KOPT-K1 (cell line): Measurements from ENCODE around the gene GPRC5B.

Source experiments
- H3K27ac ChIP-seq: fragments of 200-600 bp; sonication (generic); 2 replicates; pipeline ENCODE4 v1.5.1; 2016; ENCODE audit warnings: antibody characterized with exemption, mild to moderate bottlenecking, low read depth, low read length; ENCODE audit not compliant: poor library complexity, severe bottlenecking
- H3K36me3 ChIP-seq: fragments of 200-600 bp; sonication (generic); 2 replicates; pipeline ENCODE4 v1.5.1; 2017; ENCODE audit warnings: antibody characterized with exemption, mild to moderate bottlenecking, low read length, moderate library complexity; ENCODE audit not compliant: insufficient read depth
- H3K9me3 ChIP-seq: fragments of 200-600 bp; sonication (generic); 2 replicates; pipeline ENCODE4 v1.5.1; 2017; ENCODE audit warnings: antibody characterized with exemption, low read length, mild to moderate bottlenecking; ENCODE audit not compliant: insufficient read depth, poor library complexity, severe bottlenecking

The GPRC5B gene

DNA sequence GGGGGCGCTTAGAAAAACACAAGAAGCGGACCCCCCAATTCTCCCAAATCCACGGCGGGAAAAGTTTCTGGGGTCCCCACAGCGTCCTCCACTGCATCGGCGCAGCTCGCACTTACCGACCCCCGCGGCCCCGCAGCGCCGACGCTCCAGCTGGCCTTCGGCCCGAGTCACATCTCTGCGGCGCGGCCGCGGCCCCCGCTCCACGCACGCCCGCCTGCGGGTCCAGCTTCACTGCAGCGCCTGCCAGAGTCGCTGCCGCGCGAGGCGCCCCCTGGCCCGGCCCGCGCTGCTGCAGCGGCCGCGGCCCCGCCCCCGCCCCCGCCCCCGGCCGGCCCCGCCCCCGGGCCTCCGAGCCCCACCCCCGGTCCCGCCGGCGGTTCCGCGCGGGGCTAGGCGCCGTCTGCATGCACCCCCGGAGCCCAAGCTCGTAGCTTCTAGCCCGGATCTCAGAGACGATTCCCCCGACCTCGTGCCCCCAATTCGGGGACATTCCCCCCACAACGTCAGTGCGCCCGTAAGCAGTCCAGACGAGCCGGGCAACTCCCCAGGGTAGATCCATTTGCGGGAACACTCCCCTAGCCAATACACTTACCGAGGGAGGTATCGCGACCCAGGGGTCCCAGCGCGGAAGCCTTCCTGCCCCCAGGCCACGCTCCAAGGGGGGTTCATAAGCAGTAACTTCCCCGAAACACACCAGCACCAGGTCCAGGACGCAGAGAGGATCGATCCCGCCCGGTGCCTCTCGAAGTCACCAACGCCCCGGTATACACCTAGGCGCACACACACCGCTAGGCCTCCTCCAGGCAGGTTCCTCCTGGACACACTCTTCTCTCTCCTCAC lies at the start of gene GPRC5B:
TSS of gene GPRC5B (minus strand) at position 238 of the 840 bp plus-strand sequence. CDS start 12,003 bp downstream, outside the sequence.
- no peak within 1 kb of the TSS for H3K27ac ChIP-seq
- H3K36me3 ChIP-seq: no peaks in the 10 kb centered on the region
- H3K9me3 ChIP-seq: no peaks in the 10 kb centered on the region

DNA sequence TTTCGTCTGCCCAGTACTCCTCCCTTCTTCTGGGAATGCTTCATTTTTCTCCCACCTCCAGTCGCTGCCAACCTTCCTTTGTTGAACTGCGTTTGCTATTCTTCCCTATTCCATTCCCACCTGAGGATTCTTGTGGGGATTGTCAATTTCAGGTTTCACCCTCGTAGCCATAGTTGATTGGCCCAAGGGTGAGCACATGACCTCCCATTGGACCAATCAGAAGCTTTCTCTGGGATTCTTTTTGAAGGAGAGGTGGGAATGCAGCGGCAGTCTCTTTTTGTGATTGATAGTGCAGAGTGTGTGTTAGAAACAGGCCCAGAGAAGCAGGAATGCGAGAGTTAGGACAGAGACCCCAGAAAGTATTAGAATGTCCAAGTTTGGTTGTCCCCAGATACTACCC lies 49.1 kb upstream of the GPRC5B start:
- no peak overlapping the region for H3K27ac ChIP-seq
- no peaks in the 10 kb centered on the region for H3K9me3 ChIP-seq

DNA sequence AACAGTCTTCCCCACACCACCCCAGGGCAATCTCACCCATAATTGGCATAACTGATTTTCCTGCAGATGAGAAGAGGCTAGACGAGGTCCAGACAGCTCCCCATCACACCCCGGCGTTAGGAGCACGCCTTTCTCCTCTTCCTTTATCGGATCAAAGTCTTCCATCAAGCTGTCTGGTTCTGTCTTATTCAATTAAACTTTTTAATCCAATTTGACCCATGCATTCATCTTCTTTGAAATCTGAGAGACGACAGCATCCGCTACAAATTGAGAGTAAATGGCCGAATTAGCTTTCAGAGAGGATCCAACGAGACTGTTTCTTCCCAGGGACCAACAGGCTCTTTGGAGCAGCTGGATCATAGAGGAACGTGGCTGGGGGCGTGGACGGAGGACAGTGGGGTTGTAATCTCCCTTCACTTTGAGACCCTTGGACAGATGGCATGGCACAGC lies 44.4 kb upstream of the GPRC5B start:
- Histone ChIP-seq H3K36me3 (no peaks in the 10 kb centered on the region), H3K27ac (no peak overlapping the region), H3K9me3 (no peaks in the 10 kb centered on the region)

More for the DNA sequence above, 49.1 kb upstream of the GPRC5B start:
- H3K36me3 ChIP-seq: no peaks in the 10 kb centered on the region

- Histone ChIP-seq H3K27ac (no peak overlapping the region), H3K36me3 (no peaks in the 10 kb centered on the region)
These were observed 43.8 kb upstream of the GPRC5B start for GRCh38 chr16:19928432-19928831.

DNA sequence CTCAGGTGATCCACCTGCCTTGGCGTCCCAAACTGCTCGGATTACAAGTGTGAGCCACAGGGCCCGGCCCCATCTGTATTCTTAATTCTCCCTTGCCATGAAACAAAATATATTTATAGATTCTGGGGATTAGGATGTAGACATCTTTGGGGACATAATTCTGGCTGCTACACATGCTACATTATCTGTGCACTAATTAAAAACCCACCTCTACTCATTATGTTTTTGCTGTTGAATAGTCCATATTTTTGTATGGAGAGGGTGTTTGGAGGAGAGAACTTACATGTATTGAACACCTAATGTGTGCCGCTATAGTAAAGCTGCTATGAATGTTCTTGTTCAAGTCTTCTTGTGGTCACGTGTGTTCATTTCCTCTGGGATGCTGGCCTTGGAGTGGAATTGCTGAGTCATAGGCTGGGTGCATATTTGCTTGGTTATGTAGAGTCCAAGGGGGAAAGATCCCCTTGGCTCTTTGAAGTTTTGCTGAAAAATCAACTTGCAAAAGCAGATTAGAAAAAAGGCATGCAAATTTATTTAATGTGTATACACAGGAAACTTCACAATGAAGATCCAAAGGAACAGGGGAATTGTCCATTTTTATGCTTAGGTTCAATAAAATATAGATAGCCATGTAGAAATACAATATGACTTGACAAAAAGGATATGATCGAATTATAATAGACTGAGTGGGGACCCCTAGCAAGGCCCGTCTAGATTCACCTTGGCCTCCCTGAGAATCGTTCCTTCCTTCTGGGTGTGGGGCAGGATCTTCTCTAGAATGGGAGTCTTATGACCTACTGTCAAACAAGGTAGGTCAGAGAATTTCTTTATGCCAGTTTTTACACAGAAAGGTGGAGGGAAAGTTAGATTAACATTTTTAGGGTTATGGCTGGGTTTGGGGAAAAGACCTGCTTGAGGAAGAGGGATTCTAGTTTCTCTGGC lies 42.1 kb upstream of the GPRC5B start:
- no peaks in the 10 kb centered on the region for H3K36me3 ChIP-seq
- no peaks in the 10 kb centered on the region for H3K9me3 ChIP-seq
- no peak overlapping the region for H3K27ac ChIP-seq

More at GRCh38 chr16:19928432-19928831, 43.8 kb upstream of the GPRC5B start:
- no peaks in the 10 kb centered on the region for H3K9me3 ChIP-seq

DNA sequence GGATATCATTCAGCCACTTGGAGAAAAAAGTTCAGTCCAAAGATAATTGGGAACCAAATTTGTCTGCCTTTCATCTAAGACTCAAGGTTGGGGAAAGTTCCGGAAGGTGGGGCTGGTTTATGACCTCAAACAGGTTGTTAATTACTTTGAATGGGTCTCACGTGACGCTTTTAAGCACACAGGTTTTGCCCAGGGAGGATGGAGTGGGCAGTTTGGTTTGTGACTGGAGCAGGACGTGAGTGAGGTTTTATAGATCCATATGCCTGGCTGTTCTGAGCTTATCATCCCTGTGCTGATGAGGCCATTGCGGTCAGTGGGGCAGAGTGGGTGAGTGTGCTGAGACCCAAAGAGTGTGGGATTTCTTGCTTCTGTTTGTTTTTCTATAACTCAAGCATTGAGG lies 38.7 kb upstream of the GPRC5B start:
- no peaks in the 10 kb centered on the region for H3K9me3 ChIP-seq
- H3K27ac ChIP-seq: no peak overlapping the region
- no peaks in the 10 kb centered on the region for H3K36me3 ChIP-seq

GRCh38 chr16:19919142-19919541 lies 34.5 kb upstream of the GPRC5B start:
- no peaks in the 10 kb centered on the region for H3K9me3 ChIP-seq
- no peak overlapping the region for H3K27ac ChIP-seq
- H3K36me3 ChIP-seq: no peaks in the 10 kb centered on the region

- no peak overlapping the region for H3K27ac ChIP-seq
- H3K9me3 ChIP-seq: no peaks in the 10 kb centered on the region
- H3K36me3 ChIP-seq: no peaks in the 10 kb centered on the region
These were observed 31.4 kb upstream of the GPRC5B start for GRCh38 chr16:19916064-19916463.

DNA sequence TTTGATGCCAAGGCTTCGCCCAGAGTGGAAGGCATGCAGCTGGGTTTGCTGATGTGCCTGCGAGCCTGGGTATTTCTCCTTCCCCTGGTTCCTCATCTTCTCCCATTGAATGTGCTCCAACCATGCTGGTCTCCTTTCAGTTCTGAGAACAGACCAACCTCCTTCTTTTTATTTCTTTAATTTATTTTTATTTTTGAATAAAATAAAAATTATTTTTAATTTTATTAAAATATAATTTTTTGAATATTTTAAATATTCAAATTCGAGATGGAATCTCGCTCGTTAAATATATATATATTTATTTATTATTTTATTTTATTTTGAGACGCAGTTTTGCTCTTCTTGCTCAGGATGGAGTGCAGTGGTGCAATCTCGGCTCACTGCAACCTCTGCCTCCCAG lies 30.2 kb upstream of the GPRC5B start:
- H3K36me3 ChIP-seq: no peaks in the 10 kb centered on the region
- no peak overlapping the region for H3K27ac ChIP-seq
- H3K9me3 ChIP-seq: no peaks in the 10 kb centered on the region

- no peaks in the 10 kb centered on the region for H3K36me3 ChIP-seq
- no peaks in the 10 kb centered on the region for H3K9me3 ChIP-seq
- H3K27ac ChIP-seq: no peak overlapping the region
These were observed 28.6 kb upstream of the GPRC5B start for GRCh38 chr16:19913340-19913645.

GRCh38 chr16:19912455-19913339 lies 28.0 kb upstream of the GPRC5B start:
- Histone ChIP-seq H3K9me3 (no peaks in the 10 kb centered on the region), H3K36me3 (no peaks in the 10 kb centered on the region), H3K27ac (no peak overlapping the region)

GRCh38 chr16:19911747-19912454 lies 27.3 kb upstream of the GPRC5B start:
- no peaks in the 10 kb centered on the region for H3K9me3 ChIP-seq
- no peaks in the 10 kb centered on the region for H3K36me3 ChIP-seq
- no peak overlapping the region for H3K27ac ChIP-seq

DNA sequence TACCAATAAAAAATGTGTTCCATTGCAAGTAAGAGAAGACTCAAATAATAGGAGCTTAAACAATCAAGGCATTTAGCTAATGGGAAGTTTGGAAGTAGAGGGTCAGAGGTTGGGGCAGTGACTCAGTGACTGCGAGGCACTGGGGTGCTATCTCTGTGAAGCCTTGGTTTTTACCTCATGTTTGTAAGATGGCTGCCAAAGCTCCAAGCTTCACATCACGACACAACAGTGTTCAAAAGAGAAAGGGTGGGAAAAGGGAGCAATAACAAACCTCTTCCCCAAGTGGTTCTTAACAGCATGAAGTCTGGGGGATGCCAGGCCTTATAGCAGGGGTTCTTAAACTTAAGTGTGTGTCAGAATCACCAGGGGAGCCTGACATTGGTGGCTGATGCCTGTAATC lies 26.6 kb upstream of the GPRC5B start:
- H3K27ac ChIP-seq: no peak overlapping the region

DNA sequence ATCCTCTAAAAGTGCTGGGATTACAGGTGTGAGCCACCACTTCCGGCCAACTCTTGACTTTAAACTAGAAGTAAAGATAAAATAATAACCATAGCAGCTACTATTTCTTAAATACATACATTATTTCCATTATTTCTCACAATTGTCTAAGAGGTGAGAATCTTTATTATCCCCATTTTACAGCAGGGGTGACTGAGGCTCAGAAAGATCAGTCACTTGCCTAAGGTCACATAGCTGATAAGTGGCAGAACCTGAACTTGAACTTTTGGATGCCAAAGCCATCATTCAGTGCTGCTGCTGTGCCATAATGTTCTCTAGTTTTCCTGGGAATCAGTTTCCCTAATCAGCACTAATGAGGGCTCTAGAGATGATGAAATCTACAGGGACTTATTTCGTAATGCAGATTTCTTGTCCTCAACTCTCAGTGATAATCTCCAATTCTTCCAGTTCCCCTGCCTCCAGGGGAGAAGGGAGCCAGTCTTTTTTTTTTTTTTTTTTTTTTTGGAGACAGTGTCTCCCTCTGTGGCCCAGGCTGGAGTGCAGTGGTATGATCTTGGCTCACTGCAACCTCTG lies 25.2 kb upstream of the GPRC5B start:
- H3K36me3 ChIP-seq: no peaks in the 10 kb centered on the region
- H3K9me3 ChIP-seq: no peaks in the 10 kb centered on the region
- no peak overlapping the region for H3K27ac ChIP-seq

More for the DNA sequence above, 26.6 kb upstream of the GPRC5B start:
- Histone ChIP-seq H3K9me3 (no peaks in the 10 kb centered on the region), H3K36me3 (no peaks in the 10 kb centered on the region)
